Measurements from ENCODE around the gene FAM180B. TPM values are rescaled to one million over a fixed set of nuclear protein-coding genes. Genes with fewer than 3 reads are reported as not detected.
A peak's percentile ranks its signal among the peaks of the same experiment; 100 is the strongest.
"Not testable (repeated sequence)": the region's sequence is repeated elsewhere in the genome, so short reads cannot be mapped to it uniquely, and the experiment has no call there.

The FAM180B gene
- total RNA-seq, 3 donors from 2014 or later, result 0.13 TPM; not detected in 2

DNA sequence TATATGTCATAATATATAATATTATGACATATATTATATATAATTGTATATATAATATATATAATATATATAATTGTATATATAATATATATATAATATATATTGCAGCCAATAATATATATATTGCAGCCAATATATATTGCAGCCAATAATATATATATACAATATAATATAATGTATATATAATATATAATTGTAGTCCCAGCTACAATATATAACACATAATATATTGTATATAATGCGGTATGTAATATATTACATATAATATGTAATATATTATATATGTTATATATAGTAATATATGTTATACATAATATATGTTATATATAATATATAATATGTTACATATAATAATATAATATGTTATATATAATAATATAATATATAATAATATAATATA, 27.8 kb upstream of the FAM180B start:
- DNase-seq (no peak), ATAC-seq (no peak)
- Mint-ChIP-seq H3K27me3 (ENCODE audit: low read depth) (no peaks in the 10 kb centered on the region), H3K36me3 (ENCODE audit: insufficient read depth) (no peaks in the 10 kb centered on the region), H3K9me3 (no peaks in the 10 kb centered on the region), H3K4me3 (no peak overlapping the region), H3K4me1 (ENCODE audit: low read depth) (peaks cover 2% of the 10 kb centered on the region)

DNA sequence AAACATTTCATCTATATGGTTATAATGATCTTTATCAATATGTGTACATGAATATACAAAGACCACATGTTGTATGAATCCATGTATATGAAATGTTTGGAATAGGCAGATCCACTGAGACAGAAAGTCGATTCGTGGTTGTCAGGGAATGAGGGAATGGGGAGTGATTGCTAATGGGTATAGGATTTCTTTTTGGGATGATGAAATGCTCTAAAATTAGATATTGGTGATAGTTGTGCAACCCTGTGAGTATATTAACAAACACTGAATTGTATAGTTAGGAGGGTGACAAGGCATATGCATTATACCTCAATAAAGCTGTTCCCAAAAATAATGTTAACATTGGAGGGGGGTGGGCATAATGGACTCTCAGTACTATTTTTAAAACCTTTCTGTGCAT, 26.1 kb upstream of the FAM180B start:
- H3K4me1 Mint-ChIP-seq (ENCODE audit: low read depth), result peaks cover 3% of the 10 kb centered on the region
- ATAC-seq (no peak), DNase-seq (no peak)

DNA sequence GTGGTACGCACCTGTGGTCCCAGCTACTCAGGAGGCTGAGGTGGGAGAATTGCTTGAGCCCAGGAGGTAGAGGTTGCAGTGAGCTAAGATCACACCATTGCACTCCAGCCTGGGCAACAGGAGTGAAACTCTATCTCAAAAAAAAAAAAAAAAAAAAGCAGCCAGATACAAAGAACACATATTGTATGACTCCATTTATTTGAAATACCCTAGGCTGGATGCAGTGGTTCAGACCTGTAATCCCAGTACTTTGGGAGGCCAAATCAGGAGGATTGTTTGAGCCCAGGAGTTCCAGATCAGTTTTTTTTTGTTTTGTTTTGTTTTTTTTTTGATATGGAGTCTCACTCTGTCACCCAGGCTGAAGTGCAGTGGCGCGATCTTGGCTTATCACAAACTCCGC, 24.1 kb upstream of the FAM180B start:
- not testable (repeated sequence) for ATAC-seq; DNase-seq; H3K4me3 Mint-ChIP-seq; H3K9me3 Mint-ChIP-seq; H3K36me3 Mint-ChIP-seq (ENCODE audit: insufficient read depth); H3K27me3 Mint-ChIP-seq (ENCODE audit: low read depth)
- peaks cover 13% of the 10 kb centered on the region for H3K4me1 Mint-ChIP-seq (ENCODE audit: low read depth)

More for the DNA sequence above, 26.1 kb upstream of the FAM180B start:
- Mint-ChIP-seq H3K4me3 (no peak overlapping the region), H3K27me3 (ENCODE audit: low read depth) (no peaks in the 10 kb centered on the region), H3K9me3 (no peaks in the 10 kb centered on the region), H3K36me3 (ENCODE audit: insufficient read depth) (no peaks in the 10 kb centered on the region)

DNA sequence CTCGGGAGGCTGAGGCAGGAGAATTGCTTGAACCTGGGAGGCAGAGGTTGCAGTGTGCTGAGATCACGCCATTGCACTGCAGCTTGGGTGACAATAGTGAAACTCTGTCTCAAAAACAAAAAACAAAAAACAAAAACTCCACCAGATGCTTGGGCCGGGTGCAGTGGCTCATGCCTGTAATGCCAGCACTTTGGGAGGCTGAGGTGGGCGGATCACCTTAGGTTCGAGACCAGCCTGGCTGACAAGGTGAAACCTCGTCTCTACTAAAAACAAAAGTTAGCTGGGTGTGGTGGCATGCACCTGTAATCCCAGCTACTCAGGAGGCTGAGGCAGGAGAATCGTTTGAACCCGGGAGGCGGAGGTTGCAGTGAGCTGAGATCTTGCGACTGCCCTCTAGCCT, 22.1 kb upstream of the FAM180B start:
- not testable (repeated sequence) for DNase-seq; H3K27me3 Mint-ChIP-seq (ENCODE audit: low read depth); H3K9me3 Mint-ChIP-seq; ATAC-seq; H3K36me3 Mint-ChIP-seq (ENCODE audit: insufficient read depth)
- Mint-ChIP-seq H3K4me3 (peak overlapping the region; percentile 67), H3K4me1 (ENCODE audit: low read depth) (peaks cover 13% of the 10 kb centered on the region)

DNA sequence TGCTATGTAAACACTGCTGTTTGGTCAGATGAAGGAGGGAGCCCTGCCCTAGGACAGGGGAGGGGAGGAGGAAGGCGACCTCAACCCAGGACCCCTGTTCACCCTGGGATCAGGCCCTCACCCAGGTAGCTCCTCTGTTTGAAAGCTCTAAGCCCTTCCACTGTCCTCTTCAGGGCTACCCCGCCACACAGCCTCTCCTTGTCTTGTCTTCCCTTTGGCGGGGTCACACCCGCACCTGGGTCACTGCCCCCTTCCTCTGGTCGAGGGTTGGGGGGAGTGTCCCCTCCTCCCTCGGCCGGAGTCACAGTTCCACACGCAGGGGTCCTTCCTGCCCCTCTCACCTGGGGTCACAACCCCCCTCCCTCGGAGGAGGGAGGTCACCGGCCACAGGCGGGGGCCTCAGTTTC, 21.5 kb upstream of the FAM180B start:
- peaks cover 5% of the 10 kb centered on the region for H3K36me3 Mint-ChIP-seq (ENCODE audit: insufficient read depth)
- H3K4me1 Mint-ChIP-seq (ENCODE audit: low read depth), result peaks cover 13% of the 10 kb centered on the region
- ATAC-seq, result peak; percentile 6 to 7
- H3K9me3 Mint-ChIP-seq, result no peaks in the 10 kb centered on the region
- no peaks in the 10 kb centered on the region for H3K27me3 Mint-ChIP-seq (ENCODE audit: low read depth)
- DNase-seq, result no peak
- peak overlapping the region; percentile 79 for H3K4me3 Mint-ChIP-seq

DNA sequence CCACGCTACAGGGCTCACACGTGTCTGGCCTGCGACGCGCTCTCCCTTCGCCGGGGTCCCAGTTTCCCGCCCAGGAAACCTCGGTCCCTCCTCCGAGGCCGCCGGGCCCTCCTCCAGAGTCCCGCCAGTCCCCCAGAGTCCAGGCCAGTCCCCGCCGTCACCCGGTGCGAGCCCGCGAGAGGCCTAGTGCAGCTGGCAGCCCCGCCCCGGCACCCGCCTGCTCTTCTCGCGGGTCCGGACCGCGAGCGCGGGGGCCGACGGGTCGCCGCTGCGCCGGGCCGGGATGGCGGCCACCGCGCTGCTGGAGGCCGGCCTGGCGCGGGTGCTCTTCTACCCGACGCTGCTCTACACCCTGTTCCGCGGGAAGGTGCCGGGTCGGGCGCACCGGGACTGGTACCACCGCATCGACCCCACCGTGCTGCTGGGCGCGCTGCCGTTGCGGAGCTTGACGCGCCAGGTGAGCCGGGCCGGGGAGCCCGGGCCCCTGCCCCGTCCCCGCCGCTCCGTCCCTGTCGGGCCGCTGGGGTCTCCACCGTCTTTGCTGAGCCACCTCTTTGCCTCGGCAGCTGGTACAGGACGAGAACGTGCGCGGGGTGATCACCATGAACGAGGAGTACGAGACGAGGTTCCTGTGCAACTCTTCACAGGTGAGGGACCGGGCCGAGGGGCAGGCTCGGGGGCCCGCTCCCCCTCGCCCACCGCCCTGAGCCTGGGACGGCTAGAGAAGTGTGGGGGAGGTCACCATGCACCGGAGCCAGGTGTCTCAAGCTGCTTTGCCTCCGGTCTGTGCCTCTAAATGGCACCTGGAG, 20.9 kb upstream of the FAM180B start, which contains the start of gene PTPMT1:
TSS of gene PTPMT1 (plus strand) at position 260 of the 809 bp plus-strand sequence. CDS start at position 284, 24 bp downstream.
- peaks cover 5% of the 10 kb centered on the region for H3K36me3 Mint-ChIP-seq (ENCODE audit: insufficient read depth)
- H3K4me1 Mint-ChIP-seq (ENCODE audit: low read depth), result peaks cover 13% of the 10 kb centered on the region
- no peaks in the 10 kb centered on the region for H3K9me3 Mint-ChIP-seq
- ATAC-seq, result peak; percentile 93 to 96
- peak; percentile 55 for DNase-seq
- no peaks in the 10 kb centered on the region for H3K27me3 Mint-ChIP-seq (ENCODE audit: low read depth)
- H3K4me3 Mint-ChIP-seq, result peak within 1 kb of the TSS; percentile 84

DNA sequence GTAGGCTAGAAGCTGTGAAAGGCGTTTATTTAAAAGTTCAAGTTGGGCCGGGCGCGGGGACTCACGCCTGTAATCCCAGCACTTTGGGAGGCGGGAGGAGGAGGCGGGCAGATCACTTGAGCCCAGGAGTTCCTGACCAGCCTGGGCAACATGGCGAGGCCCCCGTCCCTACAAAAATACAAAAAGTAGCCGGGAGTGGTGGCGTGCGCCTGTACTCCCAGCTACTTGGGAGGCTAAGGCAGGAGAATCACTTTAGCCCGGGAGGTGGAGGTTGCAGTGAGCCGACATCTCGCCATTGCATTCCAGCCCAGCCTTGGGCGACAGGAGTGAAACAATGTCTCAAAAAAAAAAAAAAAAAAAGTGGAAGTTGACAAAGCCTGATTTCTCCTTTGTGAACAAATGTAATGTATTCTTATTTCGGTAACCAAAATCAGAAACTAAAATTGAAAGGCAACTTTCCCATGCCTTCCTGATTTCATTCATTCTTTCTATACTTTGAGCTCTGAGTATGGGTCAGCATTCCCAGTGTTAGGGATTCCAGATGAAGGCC, 20.3 kb upstream of the FAM180B start:
- H3K9me3 Mint-ChIP-seq, result no peaks in the 10 kb centered on the region
- H3K4me3 Mint-ChIP-seq, result peak overlapping the region; percentile 84
- H3K36me3 Mint-ChIP-seq (ENCODE audit: insufficient read depth), result peaks cover 6% of the 10 kb centered on the region
- ATAC-seq, result peak in 1 of 2 donors; percentile 8
- DNase-seq, result no peak
- peaks cover 14% of the 10 kb centered on the region for H3K4me1 Mint-ChIP-seq (ENCODE audit: low read depth)
- no peaks in the 10 kb centered on the region for H3K27me3 Mint-ChIP-seq (ENCODE audit: low read depth)

DNA sequence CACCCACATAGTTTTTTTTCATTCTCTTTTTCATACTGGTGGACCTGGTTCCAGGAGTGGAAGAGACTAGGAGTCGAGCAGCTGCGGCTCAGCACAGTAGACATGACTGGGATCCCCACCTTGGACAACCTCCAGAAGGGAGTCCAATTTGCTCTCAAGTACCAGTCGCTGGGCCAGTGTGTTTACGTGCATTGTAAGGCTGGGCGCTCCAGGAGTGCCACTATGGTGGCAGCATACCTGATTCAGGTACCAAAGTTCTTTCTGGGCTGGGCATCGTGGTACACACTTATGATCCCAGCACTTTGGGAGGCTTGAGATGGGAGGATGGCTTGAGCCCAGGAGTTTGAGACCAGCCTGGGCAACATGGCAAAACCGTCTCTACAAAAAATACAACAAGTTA, 16.8 kb upstream of the FAM180B start:
- ATAC-seq, result no peak
- peaks cover 21% of the 10 kb centered on the region for H3K4me1 Mint-ChIP-seq (ENCODE audit: low read depth)
- no peak for DNase-seq
- no peak overlapping the region for H3K4me3 Mint-ChIP-seq
- H3K9me3 Mint-ChIP-seq, result no peaks in the 10 kb centered on the region
- H3K27me3 Mint-ChIP-seq (ENCODE audit: low read depth), result no peaks in the 10 kb centered on the region
- peaks cover 20% of the 10 kb centered on the region for H3K36me3 Mint-ChIP-seq (ENCODE audit: insufficient read depth)

DNA sequence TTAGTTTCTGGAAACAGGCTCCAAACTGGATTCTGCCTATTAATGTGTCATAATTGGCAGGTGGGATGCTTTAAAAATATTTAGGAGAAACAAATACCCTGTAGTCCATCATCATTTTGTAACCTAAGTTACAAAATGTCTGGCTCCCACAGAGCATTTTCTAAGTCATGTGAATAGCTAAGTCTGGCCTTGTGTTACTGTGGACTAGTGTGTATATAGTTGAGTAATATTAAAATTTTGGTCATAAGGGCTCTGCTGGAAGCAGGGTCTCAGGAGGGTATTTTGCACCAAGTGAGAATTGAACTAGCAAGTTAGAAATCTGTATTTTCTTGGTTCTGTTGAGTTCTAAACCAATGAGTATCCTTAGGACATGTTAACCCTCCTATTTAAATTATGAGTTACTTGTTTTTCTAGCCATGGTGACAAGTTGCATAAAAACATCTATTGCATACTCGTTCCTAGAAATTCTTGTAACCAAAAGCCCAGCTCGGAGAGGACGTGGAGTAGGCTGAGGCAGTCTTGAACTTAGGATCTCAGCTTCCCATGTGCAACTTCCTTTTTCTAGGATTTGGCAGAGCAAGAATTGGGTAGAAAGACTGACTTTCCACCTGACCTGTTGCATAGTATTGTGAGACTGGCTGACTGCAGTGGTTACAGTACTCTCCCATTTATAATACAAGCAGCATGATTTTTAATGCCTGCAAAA, 15.7 kb upstream of the FAM180B start:
- peaks cover 20% of the 10 kb centered on the region for H3K36me3 Mint-ChIP-seq (ENCODE audit: insufficient read depth)
- ATAC-seq (no peak), DNase-seq (no peak)
- no peak overlapping the region for H3K4me3 Mint-ChIP-seq
- H3K4me1 Mint-ChIP-seq (ENCODE audit: low read depth), result peaks cover 18% of the 10 kb centered on the region
- no peaks in the 10 kb centered on the region for H3K27me3 Mint-ChIP-seq (ENCODE audit: low read depth)
- no peaks in the 10 kb centered on the region for H3K9me3 Mint-ChIP-seq

DNA sequence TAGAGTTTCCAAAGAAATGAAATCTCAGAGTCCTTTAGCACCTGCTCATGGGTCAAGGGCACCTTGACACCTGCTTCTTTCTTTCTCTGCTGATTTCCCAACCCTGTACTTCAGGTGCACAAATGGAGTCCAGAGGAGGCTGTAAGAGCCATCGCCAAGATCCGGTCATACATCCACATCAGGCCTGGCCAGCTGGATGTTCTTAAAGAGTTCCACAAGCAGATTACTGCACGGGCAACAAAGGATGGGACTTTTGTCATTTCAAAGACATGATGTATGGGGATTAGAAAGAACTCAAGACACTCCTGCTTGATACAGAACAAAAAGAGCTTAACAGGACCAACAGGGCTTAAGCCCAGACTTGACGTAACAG, 15.1 kb upstream of the FAM180B start:
- ATAC-seq (no peak), DNase-seq (no peak)
- Mint-ChIP-seq H3K27me3 (ENCODE audit: low read depth) (no peaks in the 10 kb centered on the region), H3K4me3 (no peak overlapping the region), H3K36me3 (ENCODE audit: insufficient read depth) (peaks cover 22% of the 10 kb centered on the region), H3K9me3 (no peaks in the 10 kb centered on the region), H3K4me1 (ENCODE audit: low read depth) (peaks cover 14% of the 10 kb centered on the region)

DNA sequence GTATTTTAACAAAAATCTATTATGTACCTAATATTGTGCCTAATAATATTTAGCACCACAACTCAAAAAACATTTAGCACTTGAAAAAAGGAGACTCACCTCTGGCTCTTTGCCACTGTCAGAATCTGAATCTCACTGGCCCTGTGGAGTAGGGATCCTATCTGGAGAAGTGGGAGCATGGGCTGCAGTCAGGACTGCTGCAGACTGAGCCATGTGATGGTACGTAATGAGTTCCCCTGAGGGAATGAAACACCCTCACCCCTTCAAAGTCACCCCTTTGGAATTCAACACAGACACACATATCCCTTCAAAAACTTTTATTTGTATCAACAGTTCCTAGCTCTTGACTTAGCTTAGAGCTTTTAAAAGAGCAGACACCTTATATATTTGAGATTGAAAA, 14.6 kb upstream of the FAM180B start:
- H3K4me3 Mint-ChIP-seq, result no peak overlapping the region
- peaks cover 23% of the 10 kb centered on the region for H3K36me3 Mint-ChIP-seq (ENCODE audit: insufficient read depth)
- peaks cover 9% of the 10 kb centered on the region for H3K4me1 Mint-ChIP-seq (ENCODE audit: low read depth)
- H3K27me3 Mint-ChIP-seq (ENCODE audit: low read depth), result no peaks in the 10 kb centered on the region
- H3K9me3 Mint-ChIP-seq, result no peaks in the 10 kb centered on the region
- ATAC-seq (no peak), DNase-seq (no peak)

DNA sequence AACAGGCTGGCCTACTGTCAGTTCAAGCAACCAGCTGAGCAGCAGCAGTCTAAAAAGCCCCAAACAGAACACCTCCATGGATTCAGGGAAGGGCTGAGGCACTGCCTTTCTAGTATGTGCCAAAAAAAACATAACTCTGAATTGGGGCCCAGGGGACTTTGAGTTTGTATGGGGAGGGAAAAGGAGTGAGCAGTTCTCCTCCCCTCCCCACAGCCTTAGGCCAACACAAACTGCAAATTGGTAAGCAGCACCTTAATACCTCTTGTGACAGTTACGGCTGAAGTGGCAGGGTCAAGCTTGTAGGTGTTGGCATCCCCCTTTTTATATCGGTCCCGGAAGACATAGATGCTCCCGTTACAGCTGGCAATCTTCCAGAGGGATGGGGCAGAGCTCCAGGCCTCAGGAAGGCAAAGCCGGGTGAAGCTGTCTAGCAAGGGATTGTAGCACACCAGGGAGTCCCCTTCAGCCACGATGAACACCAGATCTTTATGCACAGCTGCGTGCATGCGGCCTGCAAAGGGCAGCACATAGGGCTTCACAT, 13.7 kb upstream of the FAM180B start:
- H3K27me3 Mint-ChIP-seq (ENCODE audit: low read depth), result no peaks in the 10 kb centered on the region
- H3K36me3 Mint-ChIP-seq (ENCODE audit: insufficient read depth), result peaks cover 28% of the 10 kb centered on the region
- peaks cover 17% of the 10 kb centered on the region for H3K4me1 Mint-ChIP-seq (ENCODE audit: low read depth)
- ATAC-seq (no peak), DNase-seq (no peak)
- no peaks in the 10 kb centered on the region for H3K9me3 Mint-ChIP-seq
- no peak overlapping the region for H3K4me3 Mint-ChIP-seq

DNA sequence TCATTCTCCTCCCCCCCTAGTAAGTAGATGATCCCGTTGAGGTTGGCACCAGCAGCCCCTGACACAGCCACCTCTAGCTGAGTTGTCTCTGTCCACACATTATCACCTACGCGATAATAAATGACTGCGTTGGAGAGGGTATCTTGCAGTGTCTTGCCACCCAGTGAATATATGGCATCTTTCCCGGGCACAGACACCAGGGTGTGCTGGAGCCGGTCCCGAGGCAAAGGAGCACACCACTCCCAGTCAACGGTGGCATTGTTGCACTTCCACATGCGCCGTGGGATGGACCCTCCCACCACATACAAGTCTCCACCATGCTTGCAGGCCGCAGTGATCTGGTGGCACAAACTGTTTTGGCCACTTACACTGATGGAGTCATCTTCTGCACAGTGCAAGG, 13.2 kb upstream of the FAM180B start:
- ATAC-seq (no peak), DNase-seq (no peak)
- H3K4me1 Mint-ChIP-seq (ENCODE audit: low read depth), result peaks cover 21% of the 10 kb centered on the region
- no peaks in the 10 kb centered on the region for H3K9me3 Mint-ChIP-seq
- H3K27me3 Mint-ChIP-seq (ENCODE audit: low read depth), result no peaks in the 10 kb centered on the region
- H3K36me3 Mint-ChIP-seq (ENCODE audit: insufficient read depth), result peaks cover 28% of the 10 kb centered on the region
- no peak overlapping the region for H3K4me3 Mint-ChIP-seq

DNA sequence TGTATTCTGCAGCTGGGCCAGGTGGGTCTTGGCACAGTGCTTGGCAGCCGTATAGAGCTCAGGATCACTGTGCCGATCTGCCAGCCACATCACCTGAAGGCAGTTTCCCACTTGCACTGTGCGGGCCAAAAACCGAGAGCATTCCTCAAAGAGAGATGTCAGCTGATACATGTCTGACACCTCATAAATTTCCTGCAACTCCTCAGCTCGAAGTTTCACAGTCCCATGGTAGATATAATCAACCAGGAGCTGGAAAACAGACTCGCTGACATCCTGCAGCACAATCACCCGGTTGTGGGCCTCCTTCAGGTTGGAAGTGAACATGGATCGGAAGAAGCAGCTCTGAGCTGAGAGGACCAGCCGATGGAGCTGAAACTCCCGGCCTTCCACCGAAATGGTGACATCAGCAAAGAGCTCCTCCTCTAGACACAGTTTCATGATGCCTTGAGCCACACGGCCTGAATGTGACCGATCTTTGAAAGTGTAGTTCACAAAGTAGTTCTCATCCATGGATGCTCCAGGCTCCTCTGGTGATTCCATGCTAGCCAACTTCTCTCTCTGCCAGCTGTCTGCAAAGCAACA, 8.9 kb upstream of the FAM180B start:
- H3K4me1 Mint-ChIP-seq (ENCODE audit: low read depth), result peaks cover 32% of the 10 kb centered on the region
- DNase-seq (no peak), ATAC-seq (no peak)
- H3K4me3 Mint-ChIP-seq, result peak overlapping the region; percentile 96
- peaks cover 27% of the 10 kb centered on the region for H3K36me3 Mint-ChIP-seq (ENCODE audit: insufficient read depth)
- no peaks in the 10 kb centered on the region for H3K27me3 Mint-ChIP-seq (ENCODE audit: low read depth)
- no peaks in the 10 kb centered on the region for H3K9me3 Mint-ChIP-seq
